Measurements from ENCODE around the gene SVIL. TPM values are rescaled to one million over a fixed set of nuclear protein-coding genes. Genes with fewer than 3 reads are reported as not detected.
A peak's percentile ranks its signal among the peaks of the same experiment; 100 is the strongest.

Gene SVIL
- total RNA-seq: 60.9 and 94.3 TPM in 2 replicates
- polyA plus RNA-seq: 17.7 and 28.5 TPM in 2 replicates
- polyA plus RNA-seq (2012): 24.0 and 29.5 TPM in 2 replicates
- 92.1 and 148 TPM in 2 replicates for polyA minus RNA-seq (ENCODE audit: low replicate concordance)

- Histone ChIP-seq H3K4me1 (ENCODE audit: control insufficient read depth, extremely low read depth, insufficient read depth, low read length) (peaks cover 15% of the 10 kb centered on the region), H3K36me3 (ENCODE audit: control insufficient read depth, insufficient read depth, low read length) (no peaks in the 10 kb centered on the region), H4K20me1 (ENCODE audit: control insufficient read depth, extremely low read depth, insufficient read depth, low read length) (no peaks in the 10 kb centered on the region), H3K9me3 (ENCODE audit: control insufficient read depth, insufficient read depth, low read depth, low read length) (no peaks in the 10 kb centered on the region), H3K4me3 (replicated peaks in 1 of 4; ENCODE audit: control extremely low read depth in 1 of 4, insufficient read depth in 1 of 4, low read depth in 3 of 4, low read length in 4 of 4) (peak within 1 kb of the TSS in 1 of 4 experiments; percentile 42), H3K4me2 (ENCODE audit: extremely low read depth, insufficient read depth, low read length) (peak within 1 kb of the TSS; percentile 41), H3K9ac (ENCODE audit: insufficient read depth, low read length) (no peak within 1 kb of the TSS), H3K79me2 (ENCODE audit: control insufficient read depth, insufficient read depth, low read length) (no peaks in the 10 kb centered on the region), H2AFZ (ENCODE audit: low read length) (no peak within 1 kb of the TSS), H3K27me3 (ENCODE audit: control insufficient read depth, insufficient read depth, low read length) (no peaks in the 10 kb centered on the region), H3K27ac (ENCODE audit: insufficient read depth, low read length) (peak within 1 kb of the TSS; percentile 71)
- DNase-seq (ENCODE audit: low read depth in 2 of 2): peak; percentile 80 to 81
- TF ChIP-seq CTCF (conservative IDR thresholded peaks at IDR 0.05 in 1 of 2, IDR thresholded peaks at IDR 0.05 in 1 of 2; ENCODE audit: low read depth in 1 of 2, low read length in 2 of 2) (no peak), EZH2 (IDR thresholded peaks at IDR 0.05; ENCODE audit: low read length, missing control alignments) (no peak)
Observed at GRCh38 chr10:29634764-29635625, at the start of gene SVIL. Gene SVIL, minus strand, starts transcription at chr10:29634971. Its CDS starts 79,913 bp downstream, at chr10:29555058.

GRCh38 chr10:29681676-29682448 lies 47.1 kb upstream of the SVIL start:
- H4K20me1 ChIP-seq (ENCODE audit: control insufficient read depth, extremely low read depth, insufficient read depth, low read length): no peaks in the 10 kb centered on the region
- peaks cover 2% of the 10 kb centered on the region for H3K36me3 ChIP-seq (ENCODE audit: control insufficient read depth, insufficient read depth, low read length)
- H3K4me2 ChIP-seq (ENCODE audit: extremely low read depth, insufficient read depth, low read length): no peak overlapping the region
- no peak overlapping the region for H3K9ac ChIP-seq (ENCODE audit: insufficient read depth, low read length)
- H3K79me2 ChIP-seq (ENCODE audit: control insufficient read depth, insufficient read depth, low read length): no peaks in the 10 kb centered on the region
- DNase-seq (ENCODE audit: low read depth in 2 of 2): no peak
- TF ChIP-seq CTCF (conservative IDR thresholded peaks at IDR 0.05 in 1 of 2, IDR thresholded peaks at IDR 0.05 in 1 of 2; ENCODE audit: low read depth in 1 of 2, low read length in 2 of 2) (no peak), EZH2 (IDR thresholded peaks at IDR 0.05; ENCODE audit: low read length, missing control alignments) (no peak)
- no peaks in the 10 kb centered on the region for H3K4me1 ChIP-seq (ENCODE audit: control insufficient read depth, extremely low read depth, insufficient read depth, low read length)
- no peak overlapping the region for H3K4me3 ChIP-seq (replicated peaks in 1 of 4; ENCODE audit: control extremely low read depth in 1 of 4, insufficient read depth in 1 of 4, low read depth in 3 of 4, low read length in 4 of 4)
- no peaks in the 10 kb centered on the region for H3K27me3 ChIP-seq (ENCODE audit: control insufficient read depth, insufficient read depth, low read length)
- H3K27ac ChIP-seq (ENCODE audit: insufficient read depth, low read length): no peak overlapping the region
- H2AFZ ChIP-seq (ENCODE audit: low read length): no peak overlapping the region
- H3K9me3 ChIP-seq (ENCODE audit: control insufficient read depth, insufficient read depth, low read depth, low read length): no peaks in the 10 kb centered on the region

- no peak for DNase-seq (ENCODE audit: low read depth in 2 of 2)
- Histone ChIP-seq H3K4me2 (ENCODE audit: extremely low read depth, insufficient read depth, low read length) (no peak overlapping the region), H3K79me2 (ENCODE audit: control insufficient read depth, insufficient read depth, low read length) (no peaks in the 10 kb centered on the region), H2AFZ (ENCODE audit: low read length) (no peak overlapping the region), H4K20me1 (ENCODE audit: control insufficient read depth, extremely low read depth, insufficient read depth, low read length) (no peaks in the 10 kb centered on the region), H3K4me1 (ENCODE audit: control insufficient read depth, extremely low read depth, insufficient read depth, low read length) (no peaks in the 10 kb centered on the region), H3K27ac (ENCODE audit: insufficient read depth, low read length) (no peak overlapping the region), H3K4me3 (replicated peaks in 1 of 4; ENCODE audit: control extremely low read depth in 1 of 4, insufficient read depth in 1 of 4, low read depth in 3 of 4, low read length in 4 of 4) (no peak overlapping the region), H3K9me3 (ENCODE audit: control insufficient read depth, insufficient read depth, low read depth, low read length) (no peaks in the 10 kb centered on the region), H3K27me3 (ENCODE audit: control insufficient read depth, insufficient read depth, low read length) (no peaks in the 10 kb centered on the region), H3K36me3 (ENCODE audit: control insufficient read depth, insufficient read depth, low read length) (peaks cover under 1% of the 10 kb centered on the region), H3K9ac (ENCODE audit: insufficient read depth, low read length) (no peak overlapping the region)
- TF ChIP-seq CTCF (conservative IDR thresholded peaks at IDR 0.05 in 1 of 2, IDR thresholded peaks at IDR 0.05 in 1 of 2; ENCODE audit: low read depth in 1 of 2, low read length in 2 of 2) (no peak), EZH2 (IDR thresholded peaks at IDR 0.05; ENCODE audit: low read length, missing control alignments) (no peak)
Observed at GRCh38 chr10:29680091-29680490, 45.3 kb upstream of the SVIL start.

Measured in fibroblast of lung (primary cell).